Liver (tissue), 3 donors: ENCODE measurements around the gene CAPRIN2.

ENCODE experiments used
- FOXA1 ChIP-seq: IDR thresholded peaks from 2 replicates; pipeline ENCODE4 v1.6.1; 2016; ENCODE audit warnings: antibody characterized with exemption
- NR2F2 ChIP-seq: IDR thresholded peaks from 2 replicates; pipeline ENCODE4 v1.6.1; 2016; ENCODE audit warnings: antibody characterized with exemption
- YY1 ChIP-seq: IDR thresholded peaks from 2 replicates; pipeline ENCODE4 v1.6.1; 2016; ENCODE audit warnings: antibody characterized with exemption, mild to moderate bottlenecking
- TF ChIP-seq, protein P1 (sequence below): IDR thresholded peaks from 2 replicates; pipeline ENCODE4 v1.6.1; 2016; ENCODE audit warnings: antibody characterized with exemption
- TF ChIP-seq, protein P2 (sequence below): fragments of 150-350 bp; IDR thresholded peaks from 2 replicates; pipeline ENCODE4 v1.5.1; 2017; ENCODE audit warnings: improper control_type of control experiment, low read depth, low read length; ENCODE audit not compliant: missing input control
- donor health status: healthy.
- donor health status: healthy.

DNA sequence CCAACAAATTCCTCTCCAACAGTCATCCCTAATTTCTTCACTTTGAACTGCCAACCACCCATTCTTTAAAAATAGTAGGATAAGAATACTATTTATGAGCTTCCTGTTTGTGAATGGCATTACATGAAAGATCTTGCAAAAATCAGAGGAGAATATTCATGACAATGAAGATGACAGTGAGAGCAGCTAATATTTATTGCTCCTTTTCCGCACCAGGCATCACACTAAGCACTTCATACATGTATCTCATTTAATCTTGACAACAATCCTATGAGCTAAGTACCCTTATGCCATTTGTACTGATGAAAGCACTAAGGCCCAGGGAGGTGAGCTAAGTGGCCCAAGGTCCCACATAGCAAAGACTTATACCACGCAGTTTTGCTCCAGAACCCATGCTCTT, 37.3 kb upstream of the CAPRIN2 start:
- TF ChIP-seq, protein P1, sequence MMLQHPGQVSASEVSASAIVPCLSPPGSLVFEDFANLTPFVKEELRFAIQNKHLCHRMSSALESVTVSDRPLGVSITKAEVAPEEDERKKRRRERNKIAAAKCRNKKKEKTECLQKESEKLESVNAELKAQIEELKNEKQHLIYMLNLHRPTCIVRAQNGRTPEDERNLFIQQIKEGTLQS, result no peak
- TF ChIP-seq, protein P2, sequence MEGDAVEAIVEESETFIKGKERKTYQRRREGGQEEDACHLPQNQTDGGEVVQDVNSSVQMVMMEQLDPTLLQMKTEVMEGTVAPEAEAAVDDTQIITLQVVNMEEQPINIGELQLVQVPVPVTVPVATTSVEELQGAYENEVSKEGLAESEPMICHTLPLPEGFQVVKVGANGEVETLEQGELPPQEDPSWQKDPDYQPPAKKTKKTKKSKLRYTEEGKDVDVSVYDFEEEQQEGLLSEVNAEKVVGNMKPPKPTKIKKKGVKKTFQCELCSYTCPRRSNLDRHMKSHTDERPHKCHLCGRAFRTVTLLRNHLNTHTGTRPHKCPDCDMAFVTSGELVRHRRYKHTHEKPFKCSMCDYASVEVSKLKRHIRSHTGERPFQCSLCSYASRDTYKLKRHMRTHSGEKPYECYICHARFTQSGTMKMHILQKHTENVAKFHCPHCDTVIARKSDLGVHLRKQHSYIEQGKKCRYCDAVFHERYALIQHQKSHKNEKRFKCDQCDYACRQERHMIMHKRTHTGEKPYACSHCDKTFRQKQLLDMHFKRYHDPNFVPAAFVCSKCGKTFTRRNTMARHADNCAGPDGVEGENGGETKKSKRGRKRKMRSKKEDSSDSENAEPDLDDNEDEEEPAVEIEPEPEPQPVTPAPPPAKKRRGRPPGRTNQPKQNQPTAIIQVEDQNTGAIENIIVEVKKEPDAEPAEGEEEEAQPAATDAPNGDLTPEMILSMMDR, result no peak
- TF ChIP-seq NR2F2, result no peak
- no peak for TF ChIP-seq FOXA1
- TF ChIP-seq YY1, result no peak
